Activated CD4-positive, alpha-beta memory T cell treated with anti-CD3 and anti-CD28 coated beads for 36 hours (primary cell): ENCODE results near the gene CEMIP. TPM values are rescaled to one million over a fixed set of nuclear protein-coding genes. Genes with fewer than 3 reads are reported as not detected.

Source experiments
- CTCF ChIA-PET: fragments of 350-600 bp; sonication (Branson Sonifier 250); formaldehyde crosslinking; loops from one replicate; lab custom pipeline; 2021; ENCODE audit warnings: antibody characterized with exemption, inconsistent platforms; lab: Charles Lee
- POLR2A ChIA-PET: fragments of 350-600 bp; sonication (Branson Sonifier 250); formaldehyde crosslinking; loops from one replicate; lab custom pipeline; 2021; ENCODE audit warnings: antibody characterized with exemption; lab: Charles Lee
- DNase-seq: peaks from one replicate; pipeline ENCODE4 v3.0.0-alpha.2; 2020
- H3K27ac Mint-ChIP-seq: one replicate; pipeline ENCODE4 v1.8.0; 2021; ENCODE audit warnings: mixed read lengths
- H3K27me3 Mint-ChIP-seq: one replicate; pipeline ENCODE4 v1.8.0; 2021; ENCODE audit warnings: mixed read lengths
- H3K36me3 Mint-ChIP-seq: one replicate; pipeline ENCODE4 v1.8.0; 2021; ENCODE audit warnings: mixed read lengths
- H3K4me1 Mint-ChIP-seq: one replicate; pipeline ENCODE4 v1.8.0; 2021; ENCODE audit warnings: low read depth, mixed read lengths
- H3K4me3 Mint-ChIP-seq: one replicate; pipeline ENCODE4 v1.8.0; 2021; ENCODE audit warnings: mild to moderate bottlenecking, mixed read lengths
- H3K9me3 Mint-ChIP-seq: one replicate; pipeline ENCODE4 v1.8.0; 2021; ENCODE audit warnings: mixed read lengths
- intact Hi-C: fragments of 100-400 bp; cut with micrococcal nuclease; formaldehyde crosslinking; loops from one replicate; pipeline ENCODE4 v1.15.1; 2023
- microRNA-seq: library from miRNA; unstranded; fragments of <30 nt; microRNA quantifications from one replicate; pipeline ENCODE4 v1.2.0, GENCODE V29; 2022; ENCODE audit warnings: borderline number of aligned reads, borderline microRNAs expressed, borderline replicate concordance
- total RNA-seq, 2 experiments: library from RNA; stranded (reverse); gene quantifications; one replicate each; pipeline ENCODE4 v1.2.3, GENCODE V29; 2021

CEMIP gene
- total RNA-seq, 2 experiments from 2014 or later, result 0.07 TPM; not detected in 1

GRCh38 chr15:80996247-80996646 lies 217.1 kb downstream of the CEMIP start:
- Mint-ChIP-seq H3K9me3 (peaks cover 5% of the 10 kb centered on the region), H3K36me3 (peaks cover 2% of the 10 kb centered on the region), H3K4me1 (peaks cover 23% of the 10 kb centered on the region), H3K27me3 (no peaks in the 10 kb centered on the region), H3K27ac (no peak overlapping the region), H3K4me3 (no peak overlapping the region)
- ChIA-PET POLR2A (no interaction called here), CTCF (interaction anchor here (0.9 to 6.3 kb wide), 3 partner anchors 110 to 270 kb away, joined by 3 to 53 read pairs (median 24); no protein-coding TSS in a partner anchor)
- DNase-seq, result no peak
- intact Hi-C loops, result loop anchor here (1.0 kb wide), 2 partner anchors 110 to 270 kb away; no protein-coding TSS in a partner anchor

- peaks cover 5% of the 10 kb centered on the region for H3K9me3 Mint-ChIP-seq
- DNase-seq, result no peak
- no peak overlapping the region for H3K27ac Mint-ChIP-seq
- H3K4me3 Mint-ChIP-seq, result no peak overlapping the region
- peaks cover 2% of the 10 kb centered on the region for H3K36me3 Mint-ChIP-seq
- intact Hi-C loops, result no loop called here
- ChIA-PET CTCF (interaction anchor here (0.7 to 6.3 kb wide), 3 partner anchors 108 to 269 kb away, joined by 3 to 53 read pairs (median 5); no protein-coding TSS in a partner anchor), POLR2A (no interaction called here)
- H3K4me1 Mint-ChIP-seq, result peaks cover 15% of the 10 kb centered on the region
- H3K27me3 Mint-ChIP-seq, result no peaks in the 10 kb centered on the region
These were observed 218.5 kb downstream of the CEMIP start for GRCh38 chr15:80997692-80998091.

- ChIA-PET CTCF (interaction anchor here (0.7 to 6.3 kb wide), 3 partner anchors 107 to 268 kb away, joined by 3 to 53 read pairs (median 5); no protein-coding TSS in a partner anchor), POLR2A (no interaction called here)
- H3K36me3 Mint-ChIP-seq, result peaks cover 4% of the 10 kb centered on the region
- peak overlapping the region; percentile 51 for H3K27ac Mint-ChIP-seq
- intact Hi-C loops, result no loop called here
- no peak for DNase-seq
- H3K9me3 Mint-ChIP-seq, result peaks cover 5% of the 10 kb centered on the region
- H3K4me1 Mint-ChIP-seq, result peaks cover 18% of the 10 kb centered on the region
- H3K4me3 Mint-ChIP-seq, result no peak overlapping the region
- no peaks in the 10 kb centered on the region for H3K27me3 Mint-ChIP-seq
These were observed 219.1 kb downstream of the CEMIP start for GRCh38 chr15:80998251-80998650.

GRCh38 chr15:80999623-81000036 lies 220.5 kb downstream of the CEMIP start:
- intact Hi-C loops, result loop anchor here (1.0 to 2.0 kb wide), 3 partner anchors 10 to 1047 kb away; partner anchors contain the start of genes MESD and MEX3B
- H3K4me3 Mint-ChIP-seq, result peak overlapping the region; percentile 97
- POLR2A ChIA-PET, result interaction anchor here (1.3 to 3.0 kb wide), 3 partner anchors 8 to 295 kb away, joined by 3 to 22 read pairs (median 7); no protein-coding TSS in a partner anchor

GRCh38 chr15:81000144-81000623 lies 221.0 kb downstream of the CEMIP start:
- Mint-ChIP-seq H3K4me3 (peak overlapping the region; percentile 97), H3K36me3 (peaks cover 18% of the 10 kb centered on the region), H3K9me3 (peaks cover 5% of the 10 kb centered on the region), H3K27ac (peak overlapping the region; percentile 99), H3K4me1 (peaks cover 38% of the 10 kb centered on the region), H3K27me3 (no peaks in the 10 kb centered on the region)
- POLR2A ChIA-PET, result interaction anchor here (1.0 to 3.0 kb wide), 7 partner anchors 9 to 302 kb away, joined by 3 to 22 read pairs (median 6); no protein-coding TSS in a partner anchor
- DNase-seq, result no peak
- CTCF ChIA-PET, result interaction anchor here (0.5 to 6.3 kb wide), 4 partner anchors 9 to 266 kb away, joined by 3 to 53 read pairs (median 4); no protein-coding TSS in a partner anchor
- intact Hi-C loops, result loop anchor here (1.0 to 2.0 kb wide), 3 partner anchors 11 to 1047 kb away; partner anchors contain the start of genes MESD and MEX3B

More at GRCh38 chr15:80999623-81000036, 220.5 kb downstream of the CEMIP start:
- peaks cover 17% of the 10 kb centered on the region for H3K36me3 Mint-ChIP-seq
- H3K9me3 Mint-ChIP-seq, result peaks cover 5% of the 10 kb centered on the region
- peak; percentile 82 for DNase-seq
- H3K4me1 Mint-ChIP-seq, result peaks cover 32% of the 10 kb centered on the region
- CTCF ChIA-PET, result interaction anchor here (1.4 to 6.3 kb wide), 3 partner anchors 9 to 267 kb away, joined by 3 to 53 read pairs (median 4); no protein-coding TSS in a partner anchor
- peak overlapping the region; percentile 99 for H3K27ac Mint-ChIP-seq
- no peaks in the 10 kb centered on the region for H3K27me3 Mint-ChIP-seq

- peak within 1 kb of the TSS; percentile 97 for H3K4me3 Mint-ChIP-seq
- ChIA-PET CTCF (interaction anchor here (0.5 to 6.3 kb wide), 7 partner anchors 10 to 266 kb away, joined by 3 to 53 read pairs (median 4); no protein-coding TSS in a partner anchor), POLR2A (interaction anchor here (0.7 to 3.0 kb wide), 11 partner anchors 9 to 301 kb away, joined by 3 to 22 read pairs (median 5); no protein-coding TSS in a partner anchor)
- H3K9me3 Mint-ChIP-seq, result peaks cover 5% of the 10 kb centered on the region
- DNase-seq, result peak; percentile 92
- peak within 1 kb of the TSS; percentile 99 for H3K27ac Mint-ChIP-seq
- peaks cover 18% of the 10 kb centered on the region for H3K36me3 Mint-ChIP-seq
- no peaks in the 10 kb centered on the region for H3K27me3 Mint-ChIP-seq
- intact Hi-C loops, result loop anchor here (1.0 to 2.0 kb wide), 4 partner anchors 11 to 1046 kb away; partner anchors contain the start of genes MESD and MEX3B
- peaks cover 42% of the 10 kb centered on the region for H3K4me1 Mint-ChIP-seq
These were observed 221.5 kb downstream of the CEMIP start, which contains the start of gene TLNRD1 for GRCh38 chr15:81000624-81001151. Gene TLNRD1, plus strand, starts transcription at chr15:81000923. Its CDS starts 1,349 bp downstream, at chr15:81002272.

Small RNA genes within 50 kb of the gene (microRNA-seq; reads per million reads assigned to microRNA genes)
- gene MIR4514 (not detected), gene MIR549A (not detected)

Other genes with a start within 250 kb of the CEMIP start
- 1 to 10 TPM; 6.1 to 9.0 TPM for gene ABHD17C, start 84.1 kb upstream of the CEMIP start, total RNA-seq
- gene MESD, start 210.4 kb downstream of the CEMIP start, total RNA-seq, result 10 to 100 TPM; 20.0 to 20.5 TPM
- 10 to 100 TPM; 23.5 to 25.4 TPM for gene TLNRD1, start 221.6 kb downstream of the CEMIP start, total RNA-seq